ENCODE measurements around the gene SLC19A2.

SLC19A2 gene

GRCh38 chr1:169487561-169487960 lies 1.8 kb upstream of the SLC19A2 start:
- H3K4me1 ChIP-seq (ENCODE audit: control insufficient read depth, insufficient read depth, low read length, unreplicated experiment): peaks cover 39% of the 10 kb centered on the region
- no peaks in the 10 kb centered on the region for H3K36me3 ChIP-seq (ENCODE audit: insufficient read depth, low read length)
- H3K4me3 ChIP-seq (ENCODE audit: low read depth, low read length): peak overlapping the region; percentile 84
- H2AFZ ChIP-seq (ENCODE audit: low read length, unreplicated experiment): no peak overlapping the region
- H3K79me2 ChIP-seq (ENCODE audit: control insufficient read depth, insufficient read depth, low read length, unreplicated experiment): peaks cover 26% of the 10 kb centered on the region
- no peaks in the 10 kb centered on the region for H3K27me3 ChIP-seq (ENCODE audit: insufficient read depth, low read length)
- peak overlapping the region; percentile 99 for H3K27ac ChIP-seq (ENCODE audit: low read depth, low read length)

GRCh38 chr1:169487133-169487532 lies 1.4 kb upstream of the SLC19A2 start:
- peaks cover 30% of the 10 kb centered on the region for H3K79me2 ChIP-seq (ENCODE audit: control insufficient read depth, insufficient read depth, low read length, unreplicated experiment)
- peaks cover 40% of the 10 kb centered on the region for H3K4me1 ChIP-seq (ENCODE audit: control insufficient read depth, insufficient read depth, low read length, unreplicated experiment)
- H3K4me3 ChIP-seq (ENCODE audit: low read depth, low read length): peak overlapping the region; percentile 84
- H3K36me3 ChIP-seq (ENCODE audit: insufficient read depth, low read length): no peaks in the 10 kb centered on the region
- peak overlapping the region; percentile 99 for H3K27ac ChIP-seq (ENCODE audit: low read depth, low read length)
- no peaks in the 10 kb centered on the region for H3K27me3 ChIP-seq (ENCODE audit: insufficient read depth, low read length)
- no peak overlapping the region for H2AFZ ChIP-seq (ENCODE audit: low read length, unreplicated experiment)

GRCh38 chr1:169486281-169487051 lies 722 bp upstream of the SLC19A2 start:
- H3K4me3 ChIP-seq (ENCODE audit: low read depth, low read length): peak overlapping the region; percentile 84
- peaks cover 33% of the 10 kb centered on the region for H3K79me2 ChIP-seq (ENCODE audit: control insufficient read depth, insufficient read depth, low read length, unreplicated experiment)
- H2AFZ ChIP-seq (ENCODE audit: low read length, unreplicated experiment): peak overlapping the region; percentile 62
- H3K27me3 ChIP-seq (ENCODE audit: insufficient read depth, low read length): no peaks in the 10 kb centered on the region
- H3K4me1 ChIP-seq (ENCODE audit: control insufficient read depth, insufficient read depth, low read length, unreplicated experiment): peaks cover 40% of the 10 kb centered on the region
- peak overlapping the region; percentile 99 for H3K27ac ChIP-seq (ENCODE audit: low read depth, low read length)
- no peaks in the 10 kb centered on the region for H3K36me3 ChIP-seq (ENCODE audit: insufficient read depth, low read length)

- Histone ChIP-seq H3K4me1 (ENCODE audit: control insufficient read depth, insufficient read depth, low read length, unreplicated experiment) (peaks cover 40% of the 10 kb centered on the region), H3K4me3 (ENCODE audit: low read depth, low read length) (peak overlapping the region; percentile 84), H3K79me2 (ENCODE audit: control insufficient read depth, insufficient read depth, low read length, unreplicated experiment) (peaks cover 48% of the 10 kb centered on the region), H3K27ac (ENCODE audit: low read depth, low read length) (peak overlapping the region; percentile 99), H3K36me3 (ENCODE audit: insufficient read depth, low read length) (no peaks in the 10 kb centered on the region), H2AFZ (ENCODE audit: low read length, unreplicated experiment) (peak overlapping the region; percentile 79), H3K27me3 (ENCODE audit: insufficient read depth, low read length) (no peaks in the 10 kb centered on the region)
Observed at GRCh38 chr1:169484683-169485430, 887 bp downstream of the SLC19A2 start.

DNA sequence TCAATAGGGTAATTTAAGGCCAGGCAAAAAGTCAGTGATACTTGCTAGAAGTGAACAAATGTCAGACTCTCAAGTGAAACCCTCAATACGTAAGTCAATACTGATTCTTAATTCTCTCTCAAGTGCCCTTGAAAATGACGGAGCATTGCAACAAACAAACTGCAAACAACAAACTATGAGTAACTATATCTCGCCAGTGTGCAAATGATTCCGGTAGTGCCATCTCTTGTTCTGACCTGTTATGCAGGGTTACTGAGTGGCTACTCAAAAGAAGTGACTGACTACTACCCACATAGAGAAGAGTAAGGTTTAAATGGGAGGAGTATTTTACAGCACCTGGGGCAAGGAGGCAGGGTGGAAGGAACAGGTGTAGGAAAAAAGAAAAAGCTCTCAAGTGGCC lies 1.6 kb downstream of the SLC19A2 start:
- Histone ChIP-seq H3K4me1 (ENCODE audit: control insufficient read depth, insufficient read depth, low read length, unreplicated experiment) (peaks cover 40% of the 10 kb centered on the region), H3K27ac (ENCODE audit: low read depth, low read length) (peak overlapping the region; percentile 99), H3K79me2 (ENCODE audit: control insufficient read depth, insufficient read depth, low read length, unreplicated experiment) (peaks cover 49% of the 10 kb centered on the region), H3K27me3 (ENCODE audit: insufficient read depth, low read length) (no peaks in the 10 kb centered on the region), H2AFZ (ENCODE audit: low read length, unreplicated experiment) (no peak overlapping the region), H3K4me3 (ENCODE audit: low read depth, low read length) (peak overlapping the region; percentile 84), H3K36me3 (ENCODE audit: insufficient read depth, low read length) (no peaks in the 10 kb centered on the region)

- H3K4me1 ChIP-seq (ENCODE audit: control insufficient read depth, insufficient read depth, low read length, unreplicated experiment): peaks cover 40% of the 10 kb centered on the region
- no peaks in the 10 kb centered on the region for H3K36me3 ChIP-seq (ENCODE audit: insufficient read depth, low read length)
- no peaks in the 10 kb centered on the region for H3K27me3 ChIP-seq (ENCODE audit: insufficient read depth, low read length)
- H3K4me3 ChIP-seq (ENCODE audit: low read depth, low read length): peak overlapping the region; percentile 84
- peaks cover 55% of the 10 kb centered on the region for H3K79me2 ChIP-seq (ENCODE audit: control insufficient read depth, insufficient read depth, low read length, unreplicated experiment)
- H3K27ac ChIP-seq (ENCODE audit: low read depth, low read length): peak overlapping the region; percentile 99; the same call in 1 of the 2 replicates
- H2AFZ ChIP-seq (ENCODE audit: low read length, unreplicated experiment): no peak overlapping the region
Observed at GRCh38 chr1:169483500-169483966, 2.2 kb downstream of the SLC19A2 start.

- H3K4me3 ChIP-seq (ENCODE audit: low read depth, low read length): no peak overlapping the region
- peaks cover 53% of the 10 kb centered on the region for H3K79me2 ChIP-seq (ENCODE audit: control insufficient read depth, insufficient read depth, low read length, unreplicated experiment)
- H2AFZ ChIP-seq (ENCODE audit: low read length, unreplicated experiment): no peak overlapping the region
Observed at GRCh38 chr1:169479363-169480066, 6.2 kb downstream of the SLC19A2 start.

GRCh38 chr1:169478094-169478672 lies 7.6 kb downstream of the SLC19A2 start:
- Histone ChIP-seq H3K4me3 (ENCODE audit: low read depth, low read length) (no peak overlapping the region), H3K36me3 (ENCODE audit: insufficient read depth, low read length) (peaks cover 6% of the 10 kb centered on the region; the same call in 1 of the 2 replicates), H3K27ac (ENCODE audit: low read depth, low read length) (no peak overlapping the region), H3K79me2 (ENCODE audit: control insufficient read depth, insufficient read depth, low read length, unreplicated experiment) (peaks cover 40% of the 10 kb centered on the region), H3K27me3 (ENCODE audit: insufficient read depth, low read length) (no peaks in the 10 kb centered on the region), H2AFZ (ENCODE audit: low read length, unreplicated experiment) (no peak overlapping the region), H3K4me1 (ENCODE audit: control insufficient read depth, insufficient read depth, low read length, unreplicated experiment) (peaks cover 7% of the 10 kb centered on the region)

More at GRCh38 chr1:169479363-169480066, 6.2 kb downstream of the SLC19A2 start:
- Histone ChIP-seq H3K27ac (ENCODE audit: low read depth, low read length) (no peak overlapping the region), H3K36me3 (ENCODE audit: insufficient read depth, low read length) (peaks cover 6% of the 10 kb centered on the region; the same call in 1 of the 2 replicates), H3K27me3 (ENCODE audit: insufficient read depth, low read length) (no peaks in the 10 kb centered on the region), H3K4me1 (ENCODE audit: control insufficient read depth, insufficient read depth, low read length, unreplicated experiment) (peaks cover 20% of the 10 kb centered on the region)

GRCh38 chr1:169475806-169476387 lies 9.8 kb downstream of the SLC19A2 start:
- Histone ChIP-seq H3K79me2 (ENCODE audit: control insufficient read depth, insufficient read depth, low read length, unreplicated experiment) (peaks cover 24% of the 10 kb centered on the region), H3K36me3 (ENCODE audit: insufficient read depth, low read length) (peaks cover 6% of the 10 kb centered on the region; the same call in 1 of the 2 replicates), H3K27ac (ENCODE audit: low read depth, low read length) (no peak overlapping the region), H3K4me3 (ENCODE audit: low read depth, low read length) (no peak overlapping the region), H3K4me1 (ENCODE audit: control insufficient read depth, insufficient read depth, low read length, unreplicated experiment) (peaks cover 5% of the 10 kb centered on the region), H3K27me3 (ENCODE audit: insufficient read depth, low read length) (no peaks in the 10 kb centered on the region), H2AFZ (ENCODE audit: low read length, unreplicated experiment) (no peak overlapping the region)

Data from ACC112 (cell line).